B cell (primary cell): ENCODE results near the gene DIRAS3. TPM values are rescaled to one million over a fixed set of nuclear protein-coding genes. Genes with fewer than 3 reads are reported as not detected.
"Not testable (repeated sequence)": the region's sequence is repeated elsewhere in the genome, so short reads cannot be mapped to it uniquely, and the experiment has no call there.

Experiments used
- ATAC-seq: fragments of 200-7000 bp; cut with Tn5 transposase; one replicate; pipeline ENCODE4 v1.10.0; 2021; ENCODE audit warnings: low read depth, mild to moderate bottlenecking, moderate number of reproducible peaks, moderate library complexity
- CTCF ChIA-PET: fragments of 350-600 bp; sonication (Branson Sonifier 250); formaldehyde crosslinking; loops from one replicate; lab custom pipeline; 2021; ENCODE audit warnings: antibody characterized with exemption, inconsistent platforms; lab: Charles Lee
- POLR2A ChIA-PET: fragments of 350-600 bp; sonication (Branson Sonifier 250); formaldehyde crosslinking; loops from one replicate; lab custom pipeline; 2021; ENCODE audit warnings: antibody characterized with exemption; lab: Charles Lee
- DNase-seq: peaks from one replicate; pipeline ENCODE4 v3.0.0; 2013
- H2AFZ ChIP-seq: 2 replicates; pipeline ENCODE4 v1.6.1; 2012; ENCODE audit warnings: mild to moderate bottlenecking, low read depth, low read length; ENCODE audit not compliant: insufficient read depth, poor library complexity, severe bottlenecking
- H3K27ac ChIP-seq, 2 donors: 1 replicate in 1 of 2; 2 replicates in 1 of 2; pipeline ENCODE4 v1.5.1; 2012 to 2013; ENCODE audit warnings: low read length in 2 of 2, mild to moderate bottlenecking in 2 of 2, moderate library complexity in 1 of 2
- H3K27me3 ChIP-seq, 4 experiments: fragments of 200-600 bp in 1 of 4; sonication (generic) in 1 of 4; replicated peaks in 1 of 4; 1 replicate in 2 of 4; 2 replicates in 2 of 4; pipeline versions ENCODE4 v1.6.1 to v1.7.0; 2013 to 2016; ENCODE audit warnings: low read length in 3 of 4, mild to moderate bottlenecking in 2 of 4, mixed read lengths in 1 of 4, moderate library complexity in 1 of 4; ENCODE audit not compliant: insufficient read depth in 4 of 4, control insufficient read depth in 3 of 4; ENCODE audit errors: control extremely low read depth in 1 of 4
- H3K36me3 ChIP-seq, 2 experiments: replicated peaks in 1 of 2; 1 replicate in 1 of 2; 2 replicates in 1 of 2; pipeline versions ENCODE4 v1.6.1 to v1.7.1; 2013; ENCODE audit warnings: low read length in 1 of 2; ENCODE audit not compliant: insufficient read depth in 2 of 2, control insufficient read depth in 1 of 2; ENCODE audit errors: control extremely low read depth in 1 of 2, extremely low read depth in 1 of 2
- H3K4me1 ChIP-seq, 2 donors: fragments of 200-600 bp in 1 of 2; sonication (generic) in 1 of 2; 1 replicate in 1 of 2; 2 replicates in 1 of 2; pipeline versions ENCODE4 v1.5.1 to v1.6.1; 2013 to 2017; ENCODE audit warnings: low read length in 2 of 2; ENCODE audit not compliant: control insufficient read depth in 2 of 2, insufficient read depth in 2 of 2
- H3K4me2 ChIP-seq: replicated peaks from 2 replicates; pipeline ENCODE3; 2012; ENCODE audit warnings: mild to moderate bottlenecking, low read depth, low read length; ENCODE audit not compliant: poor library complexity, severe bottlenecking
- H3K4me3 ChIP-seq, 5 experiments: fragments of 200-600 bp in 1 of 5; sonication (generic) in 1 of 5; 1 replicate in 3 of 5; 2 replicates in 2 of 5; pipeline versions ENCODE4 v1.5.1 to v1.7.0; 2011 to 2016; ENCODE audit warnings: low read length in 4 of 5, mild to moderate bottlenecking in 4 of 5, low read depth in 2 of 5, control low read depth in 1 of 5, moderate library complexity in 1 of 5; ENCODE audit not compliant: insufficient read depth in 1 of 5; ENCODE audit errors: control extremely low read depth in 1 of 5, extremely low read depth in 1 of 5
- H3K79me2 ChIP-seq: fragments of 200-600 bp; sonication (generic); one replicate; pipeline ENCODE4 v1.6.0; 2016; ENCODE audit warnings: low read length; ENCODE audit not compliant: control insufficient read depth, insufficient read depth
- H3K9ac ChIP-seq: fragments of 200-600 bp; sonication (generic); 2 replicates; pipeline ENCODE4 v1.6.1; 2017; ENCODE audit warnings: mild to moderate bottlenecking, low read length, moderate library complexity
- H3K9me3 ChIP-seq, 3 donors: one replicate each; pipeline versions ENCODE4 v1.6.1 to v1.7.1; 2013; ENCODE audit warnings: low read length in 2 of 3; ENCODE audit not compliant: control insufficient read depth in 2 of 3, insufficient read depth in 1 of 3; ENCODE audit errors: control extremely low read depth in 1 of 3
- H4K20me1 ChIP-seq: 2 replicates; pipeline ENCODE4 v1.6.0; 2012; ENCODE audit warnings: mild to moderate bottlenecking, low read length; ENCODE audit not compliant: insufficient read depth, control insufficient read depth, poor library complexity, severe bottlenecking
- H3K27ac Mint-ChIP-seq: one replicate; pipeline ENCODE4 v1.8.0; 2021; ENCODE audit warnings: mixed read lengths
- H3K27me3 Mint-ChIP-seq: one replicate; pipeline ENCODE4 v1.8.0; 2021; ENCODE audit warnings: mixed read lengths
- H3K4me1 Mint-ChIP-seq: one replicate; pipeline ENCODE4 v1.8.0; 2021; ENCODE audit warnings: mixed read lengths
- H3K4me3 Mint-ChIP-seq: one replicate; pipeline ENCODE4 v1.8.0; 2021; ENCODE audit warnings: mixed read lengths
- H3K9me3 Mint-ChIP-seq: one replicate; pipeline ENCODE4 v1.8.0; 2022; ENCODE audit warnings: mixed read lengths; ENCODE audit not compliant: insufficient read depth
- CTCF ChIP-seq: fragments of 200-600 bp; IDR thresholded peaks from one replicate; pipeline ENCODE4 v1.8.0; 2022; ENCODE audit warnings: antibody characterized with exemption, mild to moderate bottlenecking
- EZH2 ChIP-seq: IDR thresholded peaks from 2 replicates; pipeline ENCODE4 v1.6.1; 2012; ENCODE audit warnings: borderline replicate concordance, low read depth, mild to moderate bottlenecking, moderate library complexity, low read length; ENCODE audit not compliant: insufficient read depth, poor library complexity, severe bottlenecking
- WGBS: methylation state at CpG from one replicate; pipeline ENCODE4 v1.1.5; 2013; ENCODE audit warnings: missing lambda C conversion rate; ENCODE audit not compliant: insufficient coverage; 5-methylcytosine and 5-hydroxymethylcytosine counted together
- intact Hi-C: fragments of 100-400 bp; cut with micrococcal nuclease; formaldehyde crosslinking; loops from one replicate; pipeline ENCODE4 v1.10.0; 2022
- polyA plus RNA-seq: library from polyadenylated mRNA; depleted of rRNA; stranded (reverse); fragments of >200 nt; gene quantifications from 2 replicates; pipeline ENCODE4 v1.2.3, GENCODE V29; 2012
- total RNA-seq, 2 donors: library from RNA; stranded (reverse); fragments of 120-200 nt in 1 of 2; gene quantifications; 1 replicate in 1 of 2; 2 replicates in 1 of 2; pipeline versions ENCODE4 v1.2.3 to v1.2.4, GENCODE V29; 2013 to 2022

Gene DIRAS3
- total and polyA plus RNA-seq, 2 donors (not counting 1 experiment from before 2014, with no cell fraction given) = not detected

GRCh38 chr1:68074472-68074871 lies 24.0 kb upstream of the DIRAS3 start:
- Histone ChIP-seq H3K79me2 (no peaks in the 10 kb centered on the region), H3K4me3 (no peak overlapping the region), H4K20me1 (no peaks in the 10 kb centered on the region), H2AFZ (no peak overlapping the region), H3K9me3 (peaks cover 0 to 5% (median 0%) of the 10 kb centered on the region in 3 donors), H3K4me2 (no peak overlapping the region), H3K27ac (no peak overlapping the region), H3K4me1 (no peaks in the 10 kb centered on the region), H3K9ac (no peak overlapping the region), H3K27me3 (peaks cover 0 to 6% (median 0%) of the 10 kb centered on the region in 4 experiments), H3K36me3 (no peaks in the 10 kb centered on the region)
- no peak overlapping the region for H3K27ac Mint-ChIP-seq
- H3K27me3 Mint-ChIP-seq = peaks cover 3% of the 10 kb centered on the region
- intact Hi-C loops = no loop called here
- H3K4me3 Mint-ChIP-seq = no peak overlapping the region
- ChIA-PET POLR2A (no interaction called here), CTCF (no interaction called here)
- H3K9me3 Mint-ChIP-seq = peaks cover 7% of the 10 kb centered on the region
- DNase-seq (no peak), ATAC-seq (no peak)
- no peaks in the 10 kb centered on the region for H3K4me1 Mint-ChIP-seq
- TF ChIP-seq CTCF = no peak
- TF ChIP-seq EZH2 = no peak

DNA sequence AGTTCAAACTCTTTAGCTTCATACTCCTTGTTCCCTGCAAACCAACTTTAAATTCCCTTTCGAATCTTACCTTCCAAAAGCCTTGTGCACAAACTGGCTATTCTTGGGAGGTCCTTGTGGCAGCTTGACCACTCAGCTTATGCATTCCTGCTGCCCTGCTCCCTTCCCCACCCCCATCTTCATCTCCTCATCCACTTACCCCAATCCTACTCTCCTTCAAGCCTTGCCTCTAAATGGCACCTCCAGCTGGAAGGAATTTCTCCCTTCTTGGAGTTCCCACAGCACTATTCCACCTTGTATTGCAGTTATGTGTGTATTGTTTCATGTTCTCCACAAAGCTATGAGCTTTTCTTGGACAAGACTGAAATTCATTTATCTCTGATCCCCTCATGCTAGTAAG lies 15.3 kb upstream of the DIRAS3 start:
- Histone ChIP-seq H4K20me1 (no peaks in the 10 kb centered on the region), H3K79me2 (no peaks in the 10 kb centered on the region), H3K27ac (no peak overlapping the region), H2AFZ (no peak overlapping the region), H3K9me3 (no peaks in the 10 kb centered on the region), H3K4me3 (no peak overlapping the region), H3K36me3 (no peaks in the 10 kb centered on the region), H3K27me3 (no peaks in the 10 kb centered on the region), H3K4me1 (no peaks in the 10 kb centered on the region), H3K9ac (no peak overlapping the region), H3K4me2 (no peak overlapping the region)
- ATAC-seq (no peak), DNase-seq (no peak)
- no peaks in the 10 kb centered on the region for H3K27me3 Mint-ChIP-seq
- no peaks in the 10 kb centered on the region for H3K9me3 Mint-ChIP-seq
- WGBS = 71% methylated on average over 1 of the region's 1 CpG
- ChIA-PET CTCF (no interaction called here), POLR2A (no interaction called here)
- intact Hi-C loops = no loop called here
- no peak for TF ChIP-seq CTCF
- TF ChIP-seq EZH2 = no peak
- no peak overlapping the region for H3K27ac Mint-ChIP-seq
- no peaks in the 10 kb centered on the region for H3K4me1 Mint-ChIP-seq
- no peak overlapping the region for H3K4me3 Mint-ChIP-seq

DNA sequence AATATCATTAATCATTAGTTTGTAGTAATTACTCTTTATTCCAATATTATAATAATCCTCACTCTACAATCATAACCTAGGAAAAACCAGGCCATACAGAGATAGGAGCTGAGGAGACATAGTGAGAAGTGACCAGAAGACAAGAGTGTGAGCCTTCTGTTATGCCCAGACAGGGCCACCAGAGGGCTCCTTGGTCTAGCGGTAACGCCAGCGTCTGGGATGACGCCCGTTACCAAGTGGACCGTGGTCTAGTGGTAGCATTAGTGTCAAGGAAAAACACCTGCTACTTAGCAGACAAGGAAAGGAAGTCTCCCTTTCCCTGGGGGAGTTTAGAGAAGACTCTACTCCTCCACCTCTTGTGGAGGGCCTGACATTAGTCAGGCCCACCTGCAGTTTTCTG lies 7.6 kb upstream of the DIRAS3 start:
- intact Hi-C loops, H3K36me3 ChIP-seq, H3K4me1 ChIP-seq, H3K79me2 ChIP-seq, H3K4me3 ChIP-seq, H3K27me3 Mint-ChIP-seq, H3K4me3 Mint-ChIP-seq, H3K27ac ChIP-seq, H3K4me1 Mint-ChIP-seq, POLR2A ChIA-PET, DNase-seq, H3K27ac Mint-ChIP-seq, H3K9ac ChIP-seq, CTCF ChIA-PET, H3K27me3 ChIP-seq, H3K4me2 ChIP-seq, H4K20me1 ChIP-seq, H3K9me3 ChIP-seq, H3K9me3 Mint-ChIP-seq, ATAC-seq, H2AFZ ChIP-seq: not testable (repeated sequence)
- 97% methylated on average over 6 of the region's 6 CpGs for WGBS
